Fibroblast of skin of abdomen (primary cell): Measurements from ENCODE around the gene CKAP4.

Experiments used
- DNase-seq: peaks from one replicate; pipeline ENCODE4 v3.0.0-alpha.2; 2013

CKAP4 gene

GRCh38 chr12:106194351-106194750, 53.5 kb downstream of the CKAP4 start:
- DNase-seq = no peak

DNA sequence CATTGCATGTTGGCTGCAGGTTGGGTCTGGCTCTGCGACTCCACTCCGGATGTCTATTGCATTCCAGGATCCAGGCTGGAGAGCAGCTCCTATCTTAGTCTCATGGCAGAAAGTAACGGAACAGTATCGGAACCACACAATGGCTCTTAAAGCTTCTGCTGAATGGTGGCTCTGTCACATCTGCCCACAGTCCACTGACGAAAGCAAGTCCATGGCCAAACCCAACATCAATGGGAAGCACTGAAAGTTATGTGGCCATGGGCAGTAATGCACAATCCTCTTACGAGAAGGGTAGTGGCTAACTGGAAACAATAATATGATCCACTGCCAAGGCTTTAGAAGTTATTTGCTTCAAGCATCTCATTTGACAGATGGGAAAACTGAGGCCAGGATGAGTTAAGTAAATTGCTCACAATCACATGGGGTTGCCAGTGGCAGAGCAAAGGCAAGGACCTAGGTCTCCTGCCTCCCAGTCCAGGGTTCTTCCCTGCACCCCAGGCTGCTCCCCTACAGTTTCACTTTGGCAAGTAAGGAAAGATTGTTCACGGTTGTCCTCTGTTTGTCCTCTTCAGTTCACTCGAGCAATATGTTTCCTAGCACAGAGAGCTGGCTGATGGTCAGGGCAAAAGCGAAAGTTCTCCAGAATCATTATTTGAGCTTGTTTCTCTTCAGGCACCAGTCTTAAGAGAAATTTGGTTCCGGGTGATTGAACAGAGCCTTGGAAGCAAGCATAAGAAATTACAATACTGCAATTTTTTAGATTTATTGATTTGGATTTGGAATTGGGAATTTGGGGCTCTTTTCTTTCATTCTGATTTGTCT, 54.2 kb downstream of the CKAP4 start:
- no peak for DNase-seq

DNA sequence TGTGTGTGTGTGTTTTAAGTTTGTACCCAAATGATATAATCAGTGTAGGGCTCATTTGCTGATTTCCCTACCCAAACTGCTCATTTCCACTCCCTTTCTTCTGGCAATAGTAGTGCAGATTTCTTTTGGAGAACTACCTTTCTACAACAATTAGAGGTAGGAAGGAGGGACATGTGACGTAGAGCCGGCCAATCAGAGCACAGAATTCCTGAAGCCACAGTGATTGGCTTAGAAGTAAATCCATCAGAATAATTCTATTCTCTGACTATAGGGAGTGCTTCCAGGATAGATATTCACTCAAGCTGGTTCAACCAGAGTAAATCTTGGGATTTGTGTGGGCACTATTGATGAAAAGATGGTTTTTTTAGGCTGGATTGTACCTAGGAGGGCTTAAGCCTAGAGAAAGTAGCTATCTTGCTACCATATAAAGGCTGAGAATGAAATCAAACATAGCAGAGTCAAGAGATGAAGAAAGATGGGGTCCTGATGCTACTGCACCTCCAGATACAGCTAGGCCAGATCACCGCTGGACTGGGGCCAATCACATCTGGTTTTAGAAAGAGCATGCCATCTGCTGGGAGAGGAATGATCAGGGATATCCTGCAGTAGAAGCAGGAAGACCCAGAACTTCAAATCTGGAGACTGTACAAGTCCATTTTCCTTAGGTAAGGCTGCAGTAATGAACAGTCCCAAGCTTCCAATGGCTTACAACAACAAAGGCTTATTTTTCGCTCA, 55.0 kb downstream of the CKAP4 start:
- DNase-seq = peak; percentile 32

DNA sequence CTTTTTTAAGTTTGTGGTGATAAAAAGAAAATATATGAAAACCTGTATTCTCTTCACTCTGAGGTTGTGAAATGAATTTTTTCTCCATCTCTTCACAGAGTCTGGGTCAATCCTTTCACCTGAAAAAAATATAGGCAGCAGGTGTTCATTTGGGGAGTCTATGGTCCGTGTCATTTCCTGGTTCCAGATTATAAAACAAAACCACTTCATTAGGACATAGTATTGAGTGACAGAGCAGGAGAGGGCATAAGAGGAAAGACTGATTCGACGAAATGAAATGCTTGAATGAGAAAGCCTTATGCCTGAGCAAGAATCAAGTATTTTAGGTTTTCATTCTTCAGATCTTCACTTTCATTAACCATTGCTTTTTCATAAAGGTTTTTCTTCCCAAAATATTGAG, 57.2 kb downstream of the CKAP4 start:
- no peak for DNase-seq

DNA sequence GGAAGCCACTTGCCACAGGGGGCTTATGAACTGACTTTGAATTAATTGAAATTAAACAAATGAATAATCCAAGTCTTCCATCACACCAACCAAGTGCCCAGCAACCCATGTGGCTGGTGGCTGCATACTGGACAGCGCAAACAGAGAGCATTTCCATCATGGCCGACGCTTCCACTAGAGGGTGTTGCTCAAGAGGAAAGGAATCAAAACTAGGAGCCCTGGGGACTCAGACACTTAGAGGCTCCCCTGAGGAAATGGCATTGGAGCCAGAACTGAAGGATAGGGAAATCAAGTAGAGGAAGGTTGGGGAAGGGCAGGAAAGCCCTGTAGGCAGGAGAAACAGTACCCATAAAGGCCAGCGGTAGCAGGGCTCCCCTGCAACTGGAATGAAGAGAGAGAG, 58.5 kb downstream of the CKAP4 start:
- DNase-seq = no peak

DNA sequence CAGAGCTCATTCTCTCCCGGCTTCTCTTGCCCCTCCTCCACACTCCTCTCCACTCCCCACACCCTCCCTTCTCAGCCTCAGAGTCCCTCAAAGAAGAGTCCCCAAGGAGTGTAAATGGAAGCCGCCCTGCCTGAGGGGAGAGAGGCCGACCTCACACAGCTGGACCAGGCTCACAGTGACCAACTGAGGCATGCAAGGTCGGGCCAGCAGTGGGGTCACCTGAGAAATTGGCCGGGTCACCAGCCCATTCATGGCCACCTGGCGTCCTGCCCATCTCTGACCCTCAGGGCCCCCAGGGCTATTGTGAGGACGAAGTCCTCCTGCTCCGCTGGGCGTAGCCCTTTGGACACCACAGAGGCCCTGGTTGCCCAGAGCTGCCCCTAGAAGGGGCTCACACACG, 59.6 kb downstream of the CKAP4 start:
- no peak for DNase-seq
